CD4-positive, alpha-beta memory T cell (primary cell): ENCODE measurements around the gene COX5A. TPM values are rescaled to one million over a fixed set of nuclear protein-coding genes. Genes with fewer than 3 reads are reported as not detected.
A peak's percentile ranks its signal among the peaks of the same experiment; 100 is the strongest.
"Not testable (repeated sequence)": the region's sequence is repeated elsewhere in the genome, so short reads cannot be mapped to it uniquely, and the experiment has no call there.

ENCODE experiments used
- CTCF ChIA-PET: fragments of 350-600 bp; sonication (Branson Sonifier 250); formaldehyde crosslinking; loops from one replicate; lab custom pipeline; 2021; ENCODE audit warnings: inconsistent platforms; ENCODE audit not compliant: partially characterized antibody; lab: Charles Lee
- POLR2A ChIA-PET: fragments of 350-600 bp; sonication (Branson Sonifier 250); formaldehyde crosslinking; loops from one replicate; lab custom pipeline; 2021; ENCODE audit not compliant: partially characterized antibody; lab: Charles Lee
- DNase-seq, 5 donors: peaks; one replicate each; pipeline versions ENCODE4 v3.0.0 to v3.0.0-alpha.2; 2020 to 2022; ENCODE audit warnings: mixed read lengths in 1 of 5
- H3K27ac ChIP-seq: one replicate; pipeline ENCODE4 v1.7.0; 2013; ENCODE audit warnings: low read depth, low read length
- H3K27me3 ChIP-seq: 2 replicates; pipeline ENCODE4 v1.7.0; 2013; ENCODE audit warnings: mild to moderate bottlenecking, low read length, moderate library complexity; ENCODE audit not compliant: insufficient read depth
- H3K36me3 ChIP-seq: 2 replicates; pipeline ENCODE4 v1.7.0; 2013; ENCODE audit warnings: mild to moderate bottlenecking, low read length, moderate library complexity; ENCODE audit not compliant: insufficient read depth
- H3K4me1 ChIP-seq: 2 replicates; pipeline ENCODE4 v1.7.0; 2013; ENCODE audit warnings: mild to moderate bottlenecking, low read length, moderate library complexity; ENCODE audit not compliant: insufficient read depth
- H3K4me3 ChIP-seq, 2 donors: one replicate each; pipeline ENCODE4 v1.7.0; 2013; ENCODE audit warnings: low read length in 2 of 2, mild to moderate bottlenecking in 1 of 2
- H3K9me3 ChIP-seq, 2 donors: one replicate each; pipeline ENCODE4 v1.7.0; 2013; ENCODE audit warnings: low read length in 2 of 2, control low read depth in 1 of 2; ENCODE audit not compliant: control insufficient read depth in 1 of 2
- H3K27ac Mint-ChIP-seq, 7 donors: one replicate each; pipeline ENCODE4 v1.8.0; 2020 to 2021; ENCODE audit warnings: mixed read lengths in 7 of 7, mild to moderate bottlenecking in 6 of 7, inconsistent platforms in 3 of 7, moderate library complexity in 3 of 7
- H3K27me3 Mint-ChIP-seq, 2 donors: one replicate each; pipeline ENCODE4 v1.8.0; 2020 to 2021; ENCODE audit warnings: mixed read lengths in 2 of 2
- H3K36me3 Mint-ChIP-seq, 2 donors: one replicate each; pipeline ENCODE4 v1.8.0; 2020 to 2021; ENCODE audit warnings: mixed read lengths in 2 of 2, inconsistent platforms in 1 of 2, mild to moderate bottlenecking in 1 of 2
- H3K4me1 Mint-ChIP-seq, 4 donors: one replicate each; pipeline ENCODE4 v1.8.0; 2020 to 2021; ENCODE audit warnings: mixed read lengths in 4 of 4, mild to moderate bottlenecking in 1 of 4
- H3K4me3 Mint-ChIP-seq, 8 donors: one replicate each; pipeline ENCODE4 v1.8.0; 2020 to 2021; ENCODE audit warnings: mixed read lengths in 8 of 8, mild to moderate bottlenecking in 7 of 8, moderate library complexity in 6 of 8, inconsistent platforms in 3 of 8
- H3K9me3 Mint-ChIP-seq, 8 donors: one replicate each; pipeline ENCODE4 v1.8.0; 2020 to 2021; ENCODE audit warnings: mixed read lengths in 8 of 8, mild to moderate bottlenecking in 5 of 8, inconsistent platforms in 3 of 8, moderate library complexity in 1 of 8
- intact Hi-C: fragments of 100-400 bp; cut with micrococcal nuclease; formaldehyde crosslinking; loops from one replicate; pipeline ENCODE4 v1.15.1; 2023
- polyA plus RNA-seq, 2 donors: library from polyadenylated mRNA; unstranded; fragments of 300-500 nt; fragmentation: Illumina TruSeq; gene quantifications; one replicate each; pipeline ENCODE4 v1.2.3, GENCODE V29; 2021
- total RNA-seq, 2 experiments: library from RNA; stranded (reverse); gene quantifications; one replicate each; pipeline ENCODE4 v1.2.3, GENCODE V29; 2021

The COX5A gene
- total and polyA plus RNA-seq, 4 experiments from 2014 or later: 66.8 to 336 (median 203) TPM

GRCh38 chr15:74894383-74894782 is 43.5 kb downstream of the COX5A start:
- intact Hi-C loops: loop anchor here (5.0 kb wide), 1 partner anchor 43 kb away; the partner anchor contains the start of gene COX5A
- H3K36me3 Mint-ChIP-seq: peaks cover 11 to 33% of the 10 kb centered on the region in 2 donors
- not testable (repeated sequence) for H3K9me3 Mint-ChIP-seq, H3K9me3 ChIP-seq, DNase-seq, H3K4me3 ChIP-seq, H3K4me3 Mint-ChIP-seq, H3K27me3 ChIP-seq, H3K27me3 Mint-ChIP-seq
- H3K4me1 Mint-ChIP-seq: peaks cover 26 to 47% (median 37%) of the 10 kb centered on the region in 4 donors
- ChIA-PET POLR2A (interaction anchor here (0.6 to 10.7 kb wide), 16 partner anchors 9 to 279 kb away, joined by 3 to 155 read pairs (median 4); partner anchors contain the start of genes CLK3, COX5A, CPLX3 and FAM219B), CTCF (interaction anchor here (0.7 to 3.1 kb wide), 12 partner anchors 10 to 114 kb away, joined by 3 to 18 read pairs (median 3); partner anchors contain the start of gene FAM219B)
- H3K4me1 ChIP-seq: peaks cover 49% of the 10 kb centered on the region
- peak overlapping the region; percentile 39 for H3K27ac ChIP-seq
- H3K36me3 ChIP-seq: peaks cover 18% of the 10 kb centered on the region
- peak overlapping the region in 5 of 7 donors; percentile 23 to 99 (median 68) for H3K27ac Mint-ChIP-seq

GRCh38 chr15:74893627-74894026 is 44.2 kb downstream of the COX5A start:
- H3K4me3 ChIP-seq: peak overlapping the region; percentile 20 to 42

GRCh38 chr15:74892931-74893330 is 44.9 kb downstream of the COX5A start:
- CTCF ChIA-PET: interaction anchor here (1.1 to 2.2 kb wide), 4 partner anchors 9 to 258 kb away, joined by 3 to 14 read pairs (median 6); no protein-coding TSS in a partner anchor
- H3K27me3 ChIP-seq: no peaks in the 10 kb centered on the region
- peaks cover 18% of the 10 kb centered on the region for H3K36me3 ChIP-seq
- Mint-ChIP-seq H3K36me3 (peaks cover 11 to 26% of the 10 kb centered on the region in 2 donors), H3K4me3 (peak overlapping the region; percentile 15 to 92 (median 82)), H3K27ac (peak overlapping the region; percentile 80 to 99 (median 98)), H3K9me3 (no peaks in the 10 kb centered on the region), H3K27me3 (no peaks in the 10 kb centered on the region), H3K4me1 (peaks cover 30 to 54% (median 42%) of the 10 kb centered on the region in 4 donors)
- H3K27ac ChIP-seq: peak overlapping the region; percentile 39
- H3K4me1 ChIP-seq: peaks cover 57% of the 10 kb centered on the region
- no peak for DNase-seq
- H3K4me3 ChIP-seq: no peak overlapping the region
- intact Hi-C loops: loop anchor here (1.0 to 5.0 kb wide), 2 partner anchors 8 to 44 kb away; partner anchors contain the start of gene COX5A
- POLR2A ChIA-PET: interaction anchor here (0.6 to 10.7 kb wide), 15 partner anchors 11 to 561 kb away, joined by 3 to 155 read pairs (median 4); partner anchors contain the start of genes COX5A, CYP1A1, FAM219B and SCAMP2
- no peaks in the 10 kb centered on the region for H3K9me3 ChIP-seq

More at GRCh38 chr15:74893627-74894026, 44.2 kb downstream of the COX5A start:
- Histone ChIP-seq H3K4me1 (peaks cover 57% of the 10 kb centered on the region), H3K27me3 (no peaks in the 10 kb centered on the region), H3K27ac (peak overlapping the region; percentile 39), H3K36me3 (peaks cover 18% of the 10 kb centered on the region), H3K9me3 (no peaks in the 10 kb centered on the region)
- peak; percentile 61 to 75 (median 69) for DNase-seq
- CTCF ChIA-PET: interaction anchor here (0.5 to 3.1 kb wide), 16 partner anchors 8 to 122 kb away, joined by 3 to 18 read pairs (median 3); partner anchors contain the start of gene FAM219B
- Mint-ChIP-seq H3K9me3 (no peaks in the 10 kb centered on the region), H3K27ac (peak overlapping the region; percentile 80 to 99 (median 98)), H3K27me3 (no peaks in the 10 kb centered on the region), H3K36me3 (peaks cover 11 to 26% of the 10 kb centered on the region in 2 donors), H3K4me3 (peak overlapping the region; percentile 75 to 92 (median 84)), H3K4me1 (peaks cover 30 to 54% (median 42%) of the 10 kb centered on the region in 4 donors)
- POLR2A ChIA-PET: interaction anchor here (0.6 to 10.7 kb wide), 30 partner anchors 10 to 560 kb away, joined by 3 to 155 read pairs (median 4); partner anchors contain the start of genes CLK3, COX5A, CPLX3 and CYP1A1
- intact Hi-C loops: loop anchor here (1.0 to 5.0 kb wide), 2 partner anchors 8 to 44 kb away; partner anchors contain the start of gene COX5A

GRCh38 chr15:74892313-74892712 is 45.6 kb downstream of the COX5A start:
- no peak for DNase-seq
- intact Hi-C loops: loop anchor here (5.0 kb wide), 1 partner anchor 45 kb away; the partner anchor contains the start of gene COX5A
- H3K27ac ChIP-seq: peak overlapping the region; percentile 39
- Mint-ChIP-seq H3K27me3 (no peaks in the 10 kb centered on the region), H3K4me3 (peak overlapping the region in 5 of 8 donors; percentile 12 to 46 (median 26)), H3K36me3 (peaks cover 11 to 23% of the 10 kb centered on the region in 2 donors), H3K27ac (peak overlapping the region; percentile 80 to 99 (median 98)), H3K4me1 (peaks cover 30 to 54% (median 42%) of the 10 kb centered on the region in 4 donors), H3K9me3 (no peaks in the 10 kb centered on the region)
- ChIA-PET CTCF (interaction anchor here (1.1 to 1.5 kb wide), 4 partner anchors 9 to 258 kb away, joined by 3 to 9 read pairs (median 4); no protein-coding TSS in a partner anchor), POLR2A (interaction anchor here (0.6 to 10.7 kb wide), 5 partner anchors 11 to 98 kb away, joined by 3 to 155 read pairs (median 24); partner anchors contain the start of genes FAM219B, SCAMP2 and ULK3)
- H3K4me1 ChIP-seq: peaks cover 57% of the 10 kb centered on the region
- no peaks in the 10 kb centered on the region for H3K27me3 ChIP-seq
- peaks cover 12% of the 10 kb centered on the region for H3K36me3 ChIP-seq
- H3K4me3 ChIP-seq: no peak overlapping the region
- no peaks in the 10 kb centered on the region for H3K9me3 ChIP-seq

GRCh38 chr15:74891469-74891868 is 46.4 kb downstream of the COX5A start:
- Histone ChIP-seq H3K36me3 (peaks cover 4% of the 10 kb centered on the region), H3K27me3 (no peaks in the 10 kb centered on the region), H3K4me1 (peaks cover 57% of the 10 kb centered on the region), H3K27ac (no peak overlapping the region), H3K4me3 (no peak overlapping the region), H3K9me3 (no peaks in the 10 kb centered on the region)
- CTCF ChIA-PET: interaction anchor here (1.0 to 1.5 kb wide), 4 partner anchors 10 to 20 kb away, joined by 3 to 9 read pairs (median 4); partner anchors contain the start of gene FAM219B
- intact Hi-C loops: loop anchor here (5.0 kb wide), 1 partner anchor 46 kb away; the partner anchor contains the start of gene COX5A
- Mint-ChIP-seq H3K4me3 (peak overlapping the region in 5 of 8 donors; percentile 54 to 97 (median 93)), H3K27me3 (no peaks in the 10 kb centered on the region), H3K9me3 (no peaks in the 10 kb centered on the region), H3K4me1 (peaks cover 30 to 54% (median 42%) of the 10 kb centered on the region in 4 donors), H3K36me3 (peaks cover 11 to 21% of the 10 kb centered on the region in 2 donors), H3K27ac (peak overlapping the region; percentile 36 to 99 (median 84))
- no peak for DNase-seq
- POLR2A ChIA-PET: interaction anchor here (3.6 to 10.7 kb wide), 3 partner anchors 12 to 47 kb away, joined by 24 to 155 read pairs (median 50); partner anchors contain the start of genes FAM219B and SCAMP2

GRCh38 chr15:74890665-74890960 is 47.3 kb downstream of the COX5A start:
- Mint-ChIP-seq H3K9me3 (no peaks in the 10 kb centered on the region), H3K27me3 (no peaks in the 10 kb centered on the region), H3K4me3 (peak overlapping the region; percentile 87 to 97 (median 94)), H3K36me3 (peaks cover 11 to 21% of the 10 kb centered on the region in 2 donors), H3K4me1 (peaks cover 30 to 54% (median 42%) of the 10 kb centered on the region in 4 donors), H3K27ac (peak overlapping the region; percentile 80 to 97 (median 94))
- POLR2A ChIA-PET: interaction anchor here (1.3 to 10.7 kb wide), 3 partner anchors 13 to 128 kb away, joined by 3 to 155 read pairs (median 3); partner anchors contain the start of gene FAM219B
- H3K4me1 ChIP-seq: peaks cover 57% of the 10 kb centered on the region
- H3K27ac ChIP-seq: peak overlapping the region; percentile 78
- H3K36me3 ChIP-seq: no peaks in the 10 kb centered on the region
- CTCF ChIA-PET: interaction anchor here (2.9 kb wide), 1 partner anchor 11 kb away, joined by 15 read pairs; no protein-coding TSS in a partner anchor
- H3K4me3 ChIP-seq: peak overlapping the region; percentile 94 to 99
- DNase-seq: no peak
- no peaks in the 10 kb centered on the region for H3K9me3 ChIP-seq
- no peaks in the 10 kb centered on the region for H3K27me3 ChIP-seq
- intact Hi-C loops: loop anchor here (1.0 to 5.0 kb wide), 3 partner anchors 16 to 47 kb away; partner anchors contain the start of genes COX5A, FAM219B and ULK3
